K562 (cell line): ENCODE results near the gene TPGS2.

Experiments used
- BRCA1 ChIP-seq, 2 experiments: fragments of 450-650 bp in 1 of 2; sonication (generic) in 1 of 2; formaldehyde crosslinking in 1 of 2; IDR thresholded peaks; 2 replicates each; pipeline versions ENCODE4 v1.5.0 to v1.6.1; 2017 to 2020; ENCODE audit warnings: mild to moderate bottlenecking in 1 of 2, missing genetic modification reagents in 1 of 2
- CEBPB ChIP-seq: fragments of 450-650 bp; IDR thresholded peaks from 2 replicates; pipeline ENCODE4 v1.6.1; 2016; ENCODE audit warnings: missing genetic modification characterization, missing compliant biosample characterization
- SIN3A ChIP-seq, 2 experiments: fragments of 150-350 bp in 1 of 2; IDR thresholded peaks; 2 replicates each; pipeline ENCODE4 v1.6.1; 2011 to 2016; ENCODE audit warnings: borderline replicate concordance in 2 of 2, low read depth in 2 of 2, low read length in 2 of 2, mild to moderate bottlenecking in 2 of 2, moderate library complexity in 2 of 2; ENCODE audit not compliant: control insufficient read depth in 1 of 2

DNA sequence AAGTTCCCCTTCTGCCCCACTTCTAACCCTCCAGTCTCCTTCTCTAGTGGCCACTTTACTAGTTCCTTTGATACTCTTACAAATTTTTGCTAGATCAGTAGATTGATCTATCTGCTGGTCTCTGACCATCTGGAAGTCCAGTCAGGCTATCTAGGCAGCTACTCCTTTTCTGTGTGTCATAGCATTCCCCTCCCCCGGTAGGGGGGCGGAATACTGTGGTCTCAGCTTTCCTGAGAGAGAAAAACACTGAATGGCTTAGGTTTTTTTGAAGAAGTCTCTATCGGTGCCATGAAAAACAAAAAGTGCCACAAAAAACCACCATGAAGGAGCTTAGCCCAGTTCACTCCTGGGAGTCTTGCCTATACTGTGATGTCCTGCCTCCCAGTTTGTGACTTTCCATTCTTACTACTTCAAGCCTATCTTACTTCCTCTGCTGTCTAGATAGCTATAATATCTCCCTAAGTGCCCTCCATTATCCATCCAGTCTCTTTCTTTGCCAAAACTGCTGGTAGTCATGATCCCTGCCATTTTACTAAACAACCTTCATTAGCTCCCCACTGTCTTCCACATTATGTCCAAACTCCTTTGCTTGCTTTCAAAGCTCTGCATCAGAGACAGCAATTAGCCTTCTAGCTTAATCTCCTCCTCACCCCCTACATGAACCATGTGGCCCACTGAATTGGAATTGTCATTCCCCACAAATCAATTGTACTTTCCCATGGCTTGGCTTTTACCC is 29.9 kb downstream of the TPGS2 start:
- TF ChIP-seq CEBPB (tag) (no peak), SIN3A (IDR thresholded peaks at IDR 0.05; ENCODE audit: borderline replicate concordance in 2 of 2, control insufficient read depth in 1 of 2, low read depth in 2 of 2, low read length in 2 of 2) (no peak), BRCA1 (IDR thresholded peaks at IDR 0.05) (no peak), BRCA1 (CRISPR knock-in tag; IDR thresholded peaks at IDR 0.05) (no peak)
